ENCODE data around the gene PPM1E.
"Not testable (repeated sequence)": the region's sequence is repeated elsewhere in the genome, so short reads cannot be mapped to it uniquely, and the experiment has no call there.

Gene PPM1E

DNA sequence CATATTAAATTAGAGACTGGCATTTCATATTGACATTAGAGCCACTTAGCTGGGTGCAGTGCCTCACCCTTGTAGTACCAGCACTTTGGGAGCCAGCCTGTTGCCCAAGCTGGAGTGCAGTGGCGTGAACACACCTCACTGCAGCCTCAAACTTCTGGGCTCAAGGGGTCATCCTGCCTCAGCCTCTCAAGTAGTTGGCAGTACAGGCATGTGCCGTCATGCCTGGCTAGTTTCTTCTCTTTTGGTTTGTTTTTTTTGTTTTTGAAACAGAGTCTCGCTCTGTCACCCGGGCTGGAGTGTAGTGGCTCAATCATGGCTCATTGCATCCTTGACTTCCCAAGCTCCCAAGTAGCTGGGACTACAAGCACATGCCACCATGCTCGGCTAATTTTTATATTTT is 8.7 kb downstream of the PPM1E start:
- H3K36me3 ChIP-seq (ENCODE audit: control insufficient read depth, insufficient read depth, low read length) = no peaks in the 10 kb centered on the region
- H3K27me3 ChIP-seq (replicated peaks; ENCODE audit: control insufficient read depth, insufficient read depth, low read length, poor library complexity, severe bottlenecking) = no peaks in the 10 kb centered on the region
- no peaks in the 10 kb centered on the region for H3K9me3 ChIP-seq (ENCODE audit: control insufficient read depth, low read length)
- DNase-seq = no peak
- no peak overlapping the region for H3K27ac ChIP-seq (ENCODE audit: insufficient read depth, low read length, poor library complexity, severe bottlenecking)
- H3K4me3 ChIP-seq (ENCODE audit: insufficient read depth, low read depth, low read length, poor library complexity, severe bottlenecking) = no peak overlapping the region
- no peaks in the 10 kb centered on the region for H3K4me1 ChIP-seq (ENCODE audit: control insufficient read depth, insufficient read depth, low read length, poor library complexity, severe bottlenecking)

- not testable (repeated sequence) for H3K4me3 ChIP-seq (ENCODE audit: insufficient read depth, low read depth, low read length, poor library complexity, severe bottlenecking); H3K9me3 ChIP-seq (ENCODE audit: control insufficient read depth, low read length); H3K27ac ChIP-seq (ENCODE audit: insufficient read depth, low read length, poor library complexity, severe bottlenecking); H3K4me1 ChIP-seq (ENCODE audit: control insufficient read depth, insufficient read depth, low read length, poor library complexity, severe bottlenecking); DNase-seq; H3K36me3 ChIP-seq (ENCODE audit: control insufficient read depth, insufficient read depth, low read length); H3K27me3 ChIP-seq (replicated peaks; ENCODE audit: control insufficient read depth, insufficient read depth, low read length, poor library complexity, severe bottlenecking)
These were observed 22.8 kb downstream of the PPM1E start for GRCh38 chr17:58778482-58778881.

GRCh38 chr17:58779446-58779845 is 23.8 kb downstream of the PPM1E start:
- no peaks in the 10 kb centered on the region for H3K4me1 ChIP-seq (ENCODE audit: control insufficient read depth, insufficient read depth, low read length, poor library complexity, severe bottlenecking)
- H3K4me3 ChIP-seq (ENCODE audit: insufficient read depth, low read depth, low read length, poor library complexity, severe bottlenecking) = no peak overlapping the region
- no peaks in the 10 kb centered on the region for H3K27me3 ChIP-seq (replicated peaks; ENCODE audit: control insufficient read depth, insufficient read depth, low read length, poor library complexity, severe bottlenecking)
- no peaks in the 10 kb centered on the region for H3K36me3 ChIP-seq (ENCODE audit: control insufficient read depth, insufficient read depth, low read length)
- DNase-seq = no peak
- no peak overlapping the region for H3K27ac ChIP-seq (ENCODE audit: insufficient read depth, low read length, poor library complexity, severe bottlenecking)
- H3K9me3 ChIP-seq (ENCODE audit: control insufficient read depth, low read length) = no peaks in the 10 kb centered on the region

- H3K36me3 ChIP-seq (ENCODE audit: control insufficient read depth, insufficient read depth, low read length) = no peaks in the 10 kb centered on the region
- no peak for DNase-seq
These were observed 27.7 kb downstream of the PPM1E start for GRCh38 chr17:58783380-58783779.

DNA sequence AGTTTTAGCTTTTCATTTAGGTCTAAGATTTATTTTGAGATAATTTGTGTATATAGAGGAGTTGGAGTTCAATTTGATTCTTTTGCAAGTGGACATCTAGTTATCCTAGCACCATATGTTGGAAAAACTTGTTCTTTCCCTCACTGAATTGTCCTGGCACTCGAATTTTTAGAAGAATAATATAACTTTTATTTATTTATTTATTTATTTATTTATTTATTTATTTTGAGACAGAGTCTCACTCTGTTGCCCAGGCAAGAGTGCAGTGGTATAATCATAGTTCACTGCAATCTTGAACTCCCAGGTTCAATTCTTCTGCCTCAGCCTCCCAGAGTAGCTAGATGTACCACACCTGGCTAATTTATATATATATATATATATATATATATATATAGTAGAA is 29.4 kb downstream of the PPM1E start:
- no peak overlapping the region for H3K27ac ChIP-seq (ENCODE audit: insufficient read depth, low read length, poor library complexity, severe bottlenecking)
- no peaks in the 10 kb centered on the region for H3K9me3 ChIP-seq (ENCODE audit: control insufficient read depth, low read length)
- no peak overlapping the region for H3K4me3 ChIP-seq (ENCODE audit: insufficient read depth, low read depth, low read length, poor library complexity, severe bottlenecking)
- no peaks in the 10 kb centered on the region for H3K36me3 ChIP-seq (ENCODE audit: control insufficient read depth, insufficient read depth, low read length)
- DNase-seq = no peak
- H3K4me1 ChIP-seq (ENCODE audit: control insufficient read depth, insufficient read depth, low read length, poor library complexity, severe bottlenecking) = no peaks in the 10 kb centered on the region
- no peaks in the 10 kb centered on the region for H3K27me3 ChIP-seq (replicated peaks; ENCODE audit: control insufficient read depth, insufficient read depth, low read length, poor library complexity, severe bottlenecking)

More at GRCh38 chr17:58783380-58783779, 27.7 kb downstream of the PPM1E start:
- Histone ChIP-seq H3K9me3 (ENCODE audit: control insufficient read depth, low read length) (no peaks in the 10 kb centered on the region), H3K27me3 (replicated peaks; ENCODE audit: control insufficient read depth, insufficient read depth, low read length, poor library complexity, severe bottlenecking) (no peaks in the 10 kb centered on the region), H3K4me3 (ENCODE audit: insufficient read depth, low read depth, low read length, poor library complexity, severe bottlenecking) (no peak overlapping the region), H3K4me1 (ENCODE audit: control insufficient read depth, insufficient read depth, low read length, poor library complexity, severe bottlenecking) (no peaks in the 10 kb centered on the region), H3K27ac (ENCODE audit: insufficient read depth, low read length, poor library complexity, severe bottlenecking) (no peak overlapping the region)

GRCh38 chr17:58786586-58787295 is 31.1 kb downstream of the PPM1E start:
- DNase-seq = no peak
- Histone ChIP-seq H3K4me3 (ENCODE audit: insufficient read depth, low read depth, low read length, poor library complexity, severe bottlenecking) (no peak overlapping the region), H3K9me3 (ENCODE audit: control insufficient read depth, low read length) (no peaks in the 10 kb centered on the region), H3K27ac (ENCODE audit: insufficient read depth, low read length, poor library complexity, severe bottlenecking) (no peak overlapping the region), H3K27me3 (replicated peaks; ENCODE audit: control insufficient read depth, insufficient read depth, low read length, poor library complexity, severe bottlenecking) (no peaks in the 10 kb centered on the region), H3K36me3 (ENCODE audit: control insufficient read depth, insufficient read depth, low read length) (no peaks in the 10 kb centered on the region), H3K4me1 (ENCODE audit: control insufficient read depth, insufficient read depth, low read length, poor library complexity, severe bottlenecking) (no peaks in the 10 kb centered on the region)

- no peak for DNase-seq
- no peaks in the 10 kb centered on the region for H3K9me3 ChIP-seq (ENCODE audit: control insufficient read depth, low read length)
- H3K27me3 ChIP-seq (replicated peaks; ENCODE audit: control insufficient read depth, insufficient read depth, low read length, poor library complexity, severe bottlenecking) = no peaks in the 10 kb centered on the region
These were observed 32.5 kb downstream of the PPM1E start for GRCh38 chr17:58788199-58788598.

GRCh38 chr17:58789160-58789559 is 33.5 kb downstream of the PPM1E start:
- no peak for DNase-seq
- H3K27ac ChIP-seq (ENCODE audit: insufficient read depth, low read length, poor library complexity, severe bottlenecking) = no peak overlapping the region
- H3K4me3 ChIP-seq (ENCODE audit: insufficient read depth, low read depth, low read length, poor library complexity, severe bottlenecking) = no peak overlapping the region
- H3K27me3 ChIP-seq (replicated peaks; ENCODE audit: control insufficient read depth, insufficient read depth, low read length, poor library complexity, severe bottlenecking) = no peaks in the 10 kb centered on the region
- H3K4me1 ChIP-seq (ENCODE audit: control insufficient read depth, insufficient read depth, low read length, poor library complexity, severe bottlenecking) = no peaks in the 10 kb centered on the region
- H3K9me3 ChIP-seq (ENCODE audit: control insufficient read depth, low read length) = no peaks in the 10 kb centered on the region
- H3K36me3 ChIP-seq (ENCODE audit: control insufficient read depth, insufficient read depth, low read length) = no peaks in the 10 kb centered on the region

More at GRCh38 chr17:58788199-58788598, 32.5 kb downstream of the PPM1E start:
- Histone ChIP-seq H3K4me3 (ENCODE audit: insufficient read depth, low read depth, low read length, poor library complexity, severe bottlenecking) (no peak overlapping the region), H3K4me1 (ENCODE audit: control insufficient read depth, insufficient read depth, low read length, poor library complexity, severe bottlenecking) (no peaks in the 10 kb centered on the region), H3K27ac (ENCODE audit: insufficient read depth, low read length, poor library complexity, severe bottlenecking) (no peak overlapping the region), H3K36me3 (ENCODE audit: control insufficient read depth, insufficient read depth, low read length) (no peaks in the 10 kb centered on the region)

DNA sequence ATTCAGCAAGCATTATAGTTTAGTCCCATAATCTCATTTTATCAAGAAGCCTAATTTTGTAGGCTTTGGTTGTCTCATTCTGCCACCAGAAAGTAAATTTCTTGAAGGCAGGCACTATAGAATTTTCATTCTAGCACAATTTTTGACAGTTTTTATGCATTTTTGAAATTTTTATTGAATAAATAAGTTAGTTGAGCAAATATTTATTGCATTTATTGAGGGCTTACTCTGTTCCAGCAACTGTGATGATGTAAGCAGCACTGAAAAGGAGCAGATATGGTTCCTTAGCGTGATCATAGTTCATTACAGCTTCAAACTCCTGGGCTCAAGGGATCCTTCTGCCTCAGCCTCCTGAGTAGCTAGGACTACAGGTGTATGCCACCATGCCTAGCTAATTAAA is 34.2 kb downstream of the PPM1E start:
- Histone ChIP-seq H3K36me3 (ENCODE audit: control insufficient read depth, insufficient read depth, low read length) (no peaks in the 10 kb centered on the region), H3K27ac (ENCODE audit: insufficient read depth, low read length, poor library complexity, severe bottlenecking) (no peak overlapping the region), H3K9me3 (ENCODE audit: control insufficient read depth, low read length) (no peaks in the 10 kb centered on the region), H3K4me3 (ENCODE audit: insufficient read depth, low read depth, low read length, poor library complexity, severe bottlenecking) (no peak overlapping the region), H3K27me3 (replicated peaks; ENCODE audit: control insufficient read depth, insufficient read depth, low read length, poor library complexity, severe bottlenecking) (no peaks in the 10 kb centered on the region), H3K4me1 (ENCODE audit: control insufficient read depth, insufficient read depth, low read length, poor library complexity, severe bottlenecking) (no peaks in the 10 kb centered on the region)
- no peak for DNase-seq

DNA sequence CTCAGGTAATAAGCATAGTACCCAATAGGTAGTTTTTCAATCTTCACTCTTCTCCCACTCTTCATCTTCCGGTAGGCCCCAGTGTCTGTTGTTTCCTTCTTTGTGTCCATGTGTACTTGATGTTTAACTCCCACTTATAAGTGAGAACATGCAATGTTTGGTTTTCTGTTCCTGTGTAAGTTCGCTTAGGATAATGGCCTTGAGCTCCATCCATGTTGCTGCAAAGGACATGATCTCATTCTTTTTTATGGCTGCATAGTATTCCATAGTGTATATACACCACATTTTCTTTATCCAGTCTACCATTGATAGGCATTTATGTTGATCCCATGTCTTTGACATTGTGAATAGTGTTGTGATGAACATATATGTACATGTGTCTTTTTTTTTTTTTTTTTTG is 38.9 kb downstream of the PPM1E start:
- not testable (repeated sequence) for H3K9me3 ChIP-seq (ENCODE audit: control insufficient read depth, low read length); H3K27ac ChIP-seq (ENCODE audit: insufficient read depth, low read length, poor library complexity, severe bottlenecking); DNase-seq; H3K36me3 ChIP-seq (ENCODE audit: control insufficient read depth, insufficient read depth, low read length); H3K4me1 ChIP-seq (ENCODE audit: control insufficient read depth, insufficient read depth, low read length, poor library complexity, severe bottlenecking); H3K4me3 ChIP-seq (ENCODE audit: insufficient read depth, low read depth, low read length, poor library complexity, severe bottlenecking); H3K27me3 ChIP-seq (replicated peaks; ENCODE audit: control insufficient read depth, insufficient read depth, low read length, poor library complexity, severe bottlenecking)
